ENCODE data around the gene HK3. TPM values are rescaled to one million over a fixed set of nuclear protein-coding genes. Genes with fewer than 3 reads are reported as not detected.

HK3 gene
- total and polyA plus RNA-seq, 2 donors from 2014 or later: 2.0 to 21.2 TPM

- Histone ChIP-seq H3K9me3 (ENCODE audit: control insufficient read depth in 2 of 3, insufficient read depth in 1 of 3, low read length in 3 of 3) (no peaks in the 10 kb centered on the region), H3K4me3 (ENCODE audit: low read length in 3 of 3) (no peak overlapping the region), H3K36me3 (ENCODE audit: control insufficient read depth in 2 of 3, insufficient read depth in 3 of 3, low read length in 3 of 3) (peaks cover 0 to 12% (median 0%) of the 10 kb centered on the region in 3 donors), H3K9ac (ENCODE audit: low read length in 3 of 3) (no peak overlapping the region), H3K4me1 (ENCODE audit: control insufficient read depth in 2 of 3, insufficient read depth in 2 of 3, low read depth in 1 of 3, low read length in 3 of 3) (no peaks in the 10 kb centered on the region), H3K27ac (ENCODE audit: low read depth in 2 of 2, low read length in 2 of 2) (no peak overlapping the region), H3K27me3 (ENCODE audit: control insufficient read depth, insufficient read depth, low read length) (no peaks in the 10 kb centered on the region)
- TF ChIP-seq, protein P1, sequence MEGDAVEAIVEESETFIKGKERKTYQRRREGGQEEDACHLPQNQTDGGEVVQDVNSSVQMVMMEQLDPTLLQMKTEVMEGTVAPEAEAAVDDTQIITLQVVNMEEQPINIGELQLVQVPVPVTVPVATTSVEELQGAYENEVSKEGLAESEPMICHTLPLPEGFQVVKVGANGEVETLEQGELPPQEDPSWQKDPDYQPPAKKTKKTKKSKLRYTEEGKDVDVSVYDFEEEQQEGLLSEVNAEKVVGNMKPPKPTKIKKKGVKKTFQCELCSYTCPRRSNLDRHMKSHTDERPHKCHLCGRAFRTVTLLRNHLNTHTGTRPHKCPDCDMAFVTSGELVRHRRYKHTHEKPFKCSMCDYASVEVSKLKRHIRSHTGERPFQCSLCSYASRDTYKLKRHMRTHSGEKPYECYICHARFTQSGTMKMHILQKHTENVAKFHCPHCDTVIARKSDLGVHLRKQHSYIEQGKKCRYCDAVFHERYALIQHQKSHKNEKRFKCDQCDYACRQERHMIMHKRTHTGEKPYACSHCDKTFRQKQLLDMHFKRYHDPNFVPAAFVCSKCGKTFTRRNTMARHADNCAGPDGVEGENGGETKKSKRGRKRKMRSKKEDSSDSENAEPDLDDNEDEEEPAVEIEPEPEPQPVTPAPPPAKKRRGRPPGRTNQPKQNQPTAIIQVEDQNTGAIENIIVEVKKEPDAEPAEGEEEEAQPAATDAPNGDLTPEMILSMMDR (IDR thresholded peaks at IDR 0.05; ENCODE audit: borderline replicate concordance, extremely low read depth, insufficient read depth): no peak
- no peak for FAIRE-seq
- intact Hi-C loops (cut with DNase I): no loop called here
- DNase-seq: no peak
Observed at GRCh38 chr5:176915906-176916305, 16.8 kb upstream of the HK3 start.

- H3K27me3 ChIP-seq (ENCODE audit: control insufficient read depth, insufficient read depth, low read length): no peaks in the 10 kb centered on the region
- TF ChIP-seq, protein P1 (IDR thresholded peaks at IDR 0.05; ENCODE audit: borderline replicate concordance, extremely low read depth, insufficient read depth): no peak
- H3K9ac ChIP-seq (ENCODE audit: low read length in 3 of 3): no peak overlapping the region
- no peak overlapping the region for H3K27ac ChIP-seq (ENCODE audit: low read depth in 2 of 2, low read length in 2 of 2)
- intact Hi-C loops (cut with DNase I): no loop called here
- H3K4me3 ChIP-seq (ENCODE audit: low read length in 3 of 3): no peak overlapping the region
- H3K36me3 ChIP-seq (ENCODE audit: control insufficient read depth in 2 of 3, insufficient read depth in 3 of 3, low read length in 3 of 3): peaks cover 2 to 22% (median 7%) of the 10 kb centered on the region in 3 donors
- H3K4me1 ChIP-seq (ENCODE audit: control insufficient read depth in 2 of 3, insufficient read depth in 2 of 3, low read depth in 1 of 3, low read length in 3 of 3): no peaks in the 10 kb centered on the region
- FAIRE-seq (no peak), DNase-seq (no peak)
- H3K9me3 ChIP-seq (ENCODE audit: control insufficient read depth in 2 of 3, insufficient read depth in 1 of 3, low read length in 3 of 3): no peaks in the 10 kb centered on the region
Observed at GRCh38 chr5:176912115-176912514, 13.0 kb upstream of the HK3 start.

DNA sequence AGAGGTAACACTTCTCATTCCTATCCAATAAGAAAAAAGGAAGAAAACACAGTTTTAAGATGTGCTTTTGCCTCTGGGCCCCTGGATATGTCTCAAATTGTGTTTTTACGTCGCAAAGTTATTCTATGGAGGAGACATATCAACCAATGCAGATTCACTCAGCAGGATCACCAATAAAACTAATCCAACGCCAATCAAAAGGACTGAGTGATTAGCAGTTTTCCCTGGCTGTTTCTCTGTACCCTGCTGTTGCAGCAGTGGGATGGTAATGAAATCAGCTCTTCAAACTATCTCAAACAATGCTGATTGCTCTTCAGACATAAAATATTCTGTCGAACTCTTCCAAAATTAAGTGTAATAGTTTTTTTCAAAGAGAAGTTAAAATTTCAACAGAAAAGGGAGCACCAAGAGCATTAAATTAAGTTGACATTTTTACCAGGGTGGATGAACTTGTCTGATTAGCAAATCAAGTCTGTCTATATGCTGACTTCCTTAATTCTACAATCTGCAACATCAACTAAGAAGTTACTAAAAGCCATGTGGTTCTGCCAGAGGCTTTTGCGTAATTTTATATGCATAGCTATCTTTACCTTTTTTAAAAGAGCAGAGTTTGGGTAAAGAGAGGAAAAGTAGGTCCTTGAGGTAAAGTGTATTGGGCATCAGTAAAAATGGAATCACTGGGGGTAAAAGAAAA is 9.7 kb upstream of the HK3 start:
- FAIRE-seq: no peak
- DNase-seq: no peak
- H3K27ac ChIP-seq (ENCODE audit: low read depth in 2 of 2, low read length in 2 of 2): no peak overlapping the region
- peaks cover 12 to 44% (median 35%) of the 10 kb centered on the region in 3 donors for H3K36me3 ChIP-seq (ENCODE audit: control insufficient read depth in 2 of 3, insufficient read depth in 3 of 3, low read length in 3 of 3)
- no peaks in the 10 kb centered on the region for H3K27me3 ChIP-seq (ENCODE audit: control insufficient read depth, insufficient read depth, low read length)
- H3K9ac ChIP-seq (ENCODE audit: low read length in 3 of 3): no peak overlapping the region
- TF ChIP-seq, protein P1 (IDR thresholded peaks at IDR 0.05; ENCODE audit: borderline replicate concordance, extremely low read depth, insufficient read depth): no peak
- H3K9me3 ChIP-seq (ENCODE audit: control insufficient read depth in 2 of 3, insufficient read depth in 1 of 3, low read length in 3 of 3): no peaks in the 10 kb centered on the region
- H3K4me3 ChIP-seq (ENCODE audit: low read length in 3 of 3): no peak overlapping the region
- intact Hi-C loops (cut with DNase I): no loop called here
- no peaks in the 10 kb centered on the region for H3K4me1 ChIP-seq (ENCODE audit: control insufficient read depth in 2 of 3, insufficient read depth in 2 of 3, low read depth in 1 of 3, low read length in 3 of 3)

Measured in kidney (tissue), 14 donors.